ENCODE measurements around the gene CACNA1S.
A peak's percentile ranks its signal among the peaks of the same experiment; 100 is the strongest.

The CACNA1S gene

DNA sequence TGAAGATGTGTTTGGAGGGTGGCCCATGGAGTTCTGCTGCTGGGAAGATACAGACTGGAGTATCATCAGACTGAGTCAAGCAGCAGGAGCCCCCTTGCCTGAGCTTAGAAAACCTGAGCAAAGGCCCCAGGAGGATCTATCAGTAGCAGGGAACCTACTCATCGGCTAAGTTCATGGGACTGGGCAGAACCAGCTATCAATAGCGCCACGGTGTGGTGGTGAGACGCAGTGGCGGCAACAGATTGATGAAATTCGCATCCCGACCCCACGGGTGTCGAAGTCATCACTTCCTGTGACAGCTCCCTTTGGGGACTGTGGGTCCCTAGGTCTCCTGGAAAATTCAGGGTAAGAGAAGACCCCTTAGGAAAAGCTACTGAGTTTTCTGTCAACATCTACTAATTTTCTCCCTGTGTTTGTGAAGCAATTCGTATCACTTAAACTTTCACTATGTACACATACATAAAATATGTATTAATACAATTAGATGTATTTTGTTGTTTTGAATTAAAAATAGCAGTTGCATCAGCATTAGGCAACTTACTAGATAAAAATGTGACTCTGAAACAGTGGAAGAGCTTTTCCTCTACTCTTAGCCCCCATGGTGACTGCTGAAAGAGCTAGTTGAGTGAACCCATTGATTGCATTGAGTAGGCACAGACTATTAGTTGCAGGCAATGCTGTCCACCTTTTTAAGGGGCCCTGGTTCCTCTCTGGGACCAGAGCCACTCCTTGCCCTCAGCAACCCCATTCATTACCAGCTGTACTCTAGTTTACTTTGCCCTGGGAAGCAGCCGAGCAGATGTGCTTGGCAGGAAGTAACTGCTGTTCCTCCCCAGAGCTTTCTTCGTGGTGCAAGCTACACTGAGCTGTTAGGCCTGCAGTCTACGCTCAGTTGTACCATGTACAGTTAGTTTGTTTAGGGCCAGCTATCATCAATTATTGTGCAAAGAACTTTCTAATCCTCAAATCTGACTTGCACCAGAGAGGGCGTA, 7.3 kb upstream of the CACNA1S start:
- no peaks in the 10 kb centered on the region for H3K36me3 ChIP-seq (ENCODE audit: insufficient read depth, low read length)
- H3K4me3 ChIP-seq (ENCODE audit: low read length): no peak overlapping the region
- no peak overlapping the region for H2AFZ ChIP-seq (ENCODE audit: low read depth, low read length)
- no peaks in the 10 kb centered on the region for H3K9me3 ChIP-seq (ENCODE audit: low read length)
- H3K27me3 ChIP-seq (ENCODE audit: insufficient read depth, low read length): peaks cover 19% of the 10 kb centered on the region
- no peaks in the 10 kb centered on the region for H3K4me1 ChIP-seq (ENCODE audit: insufficient read depth, low read length)

DNA sequence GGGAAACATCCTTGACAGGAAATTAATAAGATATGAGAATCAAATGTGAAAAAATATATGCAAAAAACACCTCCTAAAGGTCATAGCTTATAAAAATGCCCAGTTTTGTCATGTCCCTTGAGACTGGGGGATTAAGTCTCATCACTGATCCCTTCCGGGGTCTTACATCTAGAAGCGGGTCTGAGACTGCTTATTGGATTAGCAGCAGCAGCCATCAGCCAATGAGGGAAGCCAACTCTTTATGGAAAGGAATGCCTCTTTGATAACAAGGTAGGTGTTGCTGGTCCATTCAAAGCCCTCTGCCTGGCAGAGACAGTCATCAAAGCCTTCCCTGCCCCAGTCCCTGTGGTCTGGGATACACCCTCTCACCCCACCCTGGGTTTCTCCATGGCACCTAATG, 3.9 kb upstream of the CACNA1S start:
- H3K9me3 ChIP-seq (ENCODE audit: low read length): no peaks in the 10 kb centered on the region
- H3K36me3 ChIP-seq (ENCODE audit: insufficient read depth, low read length): no peaks in the 10 kb centered on the region
- H3K27me3 ChIP-seq (ENCODE audit: insufficient read depth, low read length): no peaks in the 10 kb centered on the region
- H3K4me3 ChIP-seq (ENCODE audit: low read length): no peak overlapping the region
- H2AFZ ChIP-seq (ENCODE audit: low read depth, low read length): no peak overlapping the region
- peaks cover 4% of the 10 kb centered on the region for H3K4me1 ChIP-seq (ENCODE audit: insufficient read depth, low read length)

GRCh38 chr1:201115390-201115937, 3.2 kb upstream of the CACNA1S start:
- H3K27me3 ChIP-seq (ENCODE audit: insufficient read depth, low read length): no peaks in the 10 kb centered on the region
- H3K4me3 ChIP-seq (ENCODE audit: low read length): no peak overlapping the region
- H3K36me3 ChIP-seq (ENCODE audit: insufficient read depth, low read length): no peaks in the 10 kb centered on the region
- H2AFZ ChIP-seq (ENCODE audit: low read depth, low read length): no peak overlapping the region
- no peaks in the 10 kb centered on the region for H3K9me3 ChIP-seq (ENCODE audit: low read length)
- H3K4me1 ChIP-seq (ENCODE audit: insufficient read depth, low read length): peaks cover 4% of the 10 kb centered on the region

- Histone ChIP-seq H3K36me3 (ENCODE audit: insufficient read depth, low read length) (no peaks in the 10 kb centered on the region), H2AFZ (ENCODE audit: low read depth, low read length) (peak overlapping the region; percentile 79), H3K4me3 (ENCODE audit: low read length) (peak overlapping the region; percentile 53), H3K27me3 (ENCODE audit: insufficient read depth, low read length) (no peaks in the 10 kb centered on the region), H3K9me3 (ENCODE audit: low read length) (no peaks in the 10 kb centered on the region), H3K4me1 (ENCODE audit: insufficient read depth, low read length) (peaks cover 4% of the 10 kb centered on the region)
Measured at GRCh38 chr1:201114245-201115131, 2.3 kb upstream of the CACNA1S start.

- Histone ChIP-seq H3K9me3 (ENCODE audit: low read length) (no peaks in the 10 kb centered on the region), H2AFZ (ENCODE audit: low read depth, low read length) (peak overlapping the region; percentile 79), H3K4me1 (ENCODE audit: insufficient read depth, low read length) (peaks cover 11% of the 10 kb centered on the region), H3K4me3 (ENCODE audit: low read length) (peak overlapping the region; percentile 26), H3K27me3 (ENCODE audit: insufficient read depth, low read length) (no peaks in the 10 kb centered on the region), H3K36me3 (ENCODE audit: insufficient read depth, low read length) (no peaks in the 10 kb centered on the region)
Measured at GRCh38 chr1:201113451-201114244, 1.4 kb upstream of the CACNA1S start.

- H2AFZ ChIP-seq (ENCODE audit: low read depth, low read length): no peak overlapping the region
- no peak overlapping the region for H3K4me3 ChIP-seq (ENCODE audit: low read length)
- H3K27me3 ChIP-seq (ENCODE audit: insufficient read depth, low read length): no peaks in the 10 kb centered on the region
- H3K36me3 ChIP-seq (ENCODE audit: insufficient read depth, low read length): no peaks in the 10 kb centered on the region
- peaks cover 18% of the 10 kb centered on the region for H3K4me1 ChIP-seq (ENCODE audit: insufficient read depth, low read length)
- H3K9me3 ChIP-seq (ENCODE audit: low read length): no peaks in the 10 kb centered on the region
Measured at GRCh38 chr1:201112926-201113325, 700 bp upstream of the CACNA1S start.

DNA sequence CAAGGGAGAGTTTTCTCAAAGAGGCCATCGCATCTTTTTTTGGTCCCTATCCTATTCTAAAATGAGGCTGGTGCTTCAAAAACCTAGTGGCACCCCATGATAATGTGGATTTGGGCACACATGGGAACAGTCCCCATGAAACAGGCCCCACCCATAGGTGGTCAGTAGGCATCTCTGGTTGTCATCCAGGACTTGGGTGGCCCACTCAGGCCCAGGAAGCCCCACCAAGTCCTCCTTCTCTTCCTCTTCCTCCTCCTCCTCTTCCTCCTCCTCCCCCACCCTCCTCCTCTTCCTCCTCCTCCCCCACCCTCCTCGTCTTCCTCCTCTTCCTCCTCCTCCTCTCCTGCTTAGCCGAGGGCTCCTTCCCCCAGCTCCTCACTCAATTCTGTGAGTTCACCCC, 554 bp downstream of the CACNA1S start:
- no peak overlapping the region for H3K4me3 ChIP-seq (ENCODE audit: low read length)
- no peak overlapping the region for H2AFZ ChIP-seq (ENCODE audit: low read depth, low read length)
- H3K4me1 ChIP-seq (ENCODE audit: insufficient read depth, low read length): peaks cover 30% of the 10 kb centered on the region
- H3K27me3 ChIP-seq (ENCODE audit: insufficient read depth, low read length): no peaks in the 10 kb centered on the region
- no peaks in the 10 kb centered on the region for H3K9me3 ChIP-seq (ENCODE audit: low read length)
- H3K36me3 ChIP-seq (ENCODE audit: insufficient read depth, low read length): no peaks in the 10 kb centered on the region

- no peaks in the 10 kb centered on the region for H3K36me3 ChIP-seq (ENCODE audit: insufficient read depth, low read length)
- peaks cover 36% of the 10 kb centered on the region for H3K4me1 ChIP-seq (ENCODE audit: insufficient read depth, low read length)
- H3K27me3 ChIP-seq (ENCODE audit: insufficient read depth, low read length): no peaks in the 10 kb centered on the region
- no peak overlapping the region for H3K4me3 ChIP-seq (ENCODE audit: low read length)
- H3K9me3 ChIP-seq (ENCODE audit: low read length): no peaks in the 10 kb centered on the region
- H2AFZ ChIP-seq (ENCODE audit: low read depth, low read length): no peak overlapping the region
Measured at GRCh38 chr1:201111156-201111555, 1.1 kb downstream of the CACNA1S start.

- Histone ChIP-seq H3K4me3 (ENCODE audit: low read length) (no peak overlapping the region), H3K9me3 (ENCODE audit: low read length) (no peaks in the 10 kb centered on the region), H3K36me3 (ENCODE audit: insufficient read depth, low read length) (no peaks in the 10 kb centered on the region), H3K4me1 (ENCODE audit: insufficient read depth, low read length) (peaks cover 37% of the 10 kb centered on the region), H2AFZ (ENCODE audit: low read depth, low read length) (no peak overlapping the region), H3K27me3 (ENCODE audit: insufficient read depth, low read length) (no peaks in the 10 kb centered on the region)
Measured at GRCh38 chr1:201110616-201111015, 1.6 kb downstream of the CACNA1S start.

- Histone ChIP-seq H3K9me3 (ENCODE audit: low read length) (no peaks in the 10 kb centered on the region), H3K4me3 (ENCODE audit: low read length) (no peak overlapping the region), H3K27me3 (ENCODE audit: insufficient read depth, low read length) (no peaks in the 10 kb centered on the region), H2AFZ (ENCODE audit: low read depth, low read length) (no peak overlapping the region), H3K36me3 (ENCODE audit: insufficient read depth, low read length) (no peaks in the 10 kb centered on the region), H3K4me1 (ENCODE audit: insufficient read depth, low read length) (peaks cover 37% of the 10 kb centered on the region)
Measured at GRCh38 chr1:201110138-201110537, 2.1 kb downstream of the CACNA1S start.

GRCh38 chr1:201109651-201110050, 2.6 kb downstream of the CACNA1S start:
- H3K4me3 ChIP-seq (ENCODE audit: low read length): no peak overlapping the region
- no peaks in the 10 kb centered on the region for H3K9me3 ChIP-seq (ENCODE audit: low read length)
- H2AFZ ChIP-seq (ENCODE audit: low read depth, low read length): no peak overlapping the region
- H3K36me3 ChIP-seq (ENCODE audit: insufficient read depth, low read length): no peaks in the 10 kb centered on the region
- no peaks in the 10 kb centered on the region for H3K27me3 ChIP-seq (ENCODE audit: insufficient read depth, low read length)
- peaks cover 37% of the 10 kb centered on the region for H3K4me1 ChIP-seq (ENCODE audit: insufficient read depth, low read length)

GRCh38 chr1:201108614-201109013, 3.6 kb downstream of the CACNA1S start:
- no peaks in the 10 kb centered on the region for H3K9me3 ChIP-seq (ENCODE audit: low read length)

More at GRCh38 chr1:201108614-201109013, 3.6 kb downstream of the CACNA1S start:
- Histone ChIP-seq H3K27me3 (ENCODE audit: insufficient read depth, low read length) (no peaks in the 10 kb centered on the region), H3K4me3 (ENCODE audit: low read length) (no peak overlapping the region), H3K4me1 (ENCODE audit: insufficient read depth, low read length) (peaks cover 40% of the 10 kb centered on the region), H3K36me3 (ENCODE audit: insufficient read depth, low read length) (no peaks in the 10 kb centered on the region), H2AFZ (ENCODE audit: low read depth, low read length) (no peak overlapping the region)
